Ascending aorta (tissue), 2 donors: ENCODE data around the gene FGGY. TPM values are rescaled to one million over a fixed set of nuclear protein-coding genes. Genes with fewer than 3 reads are reported as not detected.

Experiments used
- DNase-seq, 2 donors: peaks; one replicate each; pipeline ENCODE4 v3.0.0-alpha.2; 2019; ENCODE audit warnings: low spot score in 2 of 2
- H3K27ac ChIP-seq, 2 donors: fragments of 200-600 bp; sonication (generic); one replicate each; pipeline ENCODE4 v1.5.1; 2016 to 2017; ENCODE audit warnings: mild to moderate bottlenecking in 1 of 2
- H3K27me3 ChIP-seq: fragments of 200-600 bp; sonication (generic); one replicate; pipeline ENCODE4 v1.5.1; 2017
- H3K36me3 ChIP-seq, 2 donors: fragments of 200-600 bp; sonication (generic); one replicate each; pipeline ENCODE4 v1.5.1; 2016
- H3K4me1 ChIP-seq, 2 donors: fragments of 200-600 bp; sonication (generic); one replicate each; pipeline ENCODE4 v1.5.1; 2016 to 2017; ENCODE audit warnings: mild to moderate bottlenecking in 1 of 2
- H3K4me3 ChIP-seq, 2 donors: fragments of 200-600 bp; sonication (generic); one replicate each; pipeline ENCODE4 v1.5.1; 2016 to 2017; ENCODE audit warnings: mild to moderate bottlenecking in 1 of 2
- H3K9me3 ChIP-seq, 2 donors: fragments of 200-600 bp; sonication (generic); one replicate each; pipeline ENCODE4 v1.5.1; 2016
- intact Hi-C: fragments of 100-400 bp; cut with DNase I; formaldehyde crosslinking; loops from one replicate; pipeline ENCODE4 v1.15.1; 2023
- total RNA-seq: library from RNA; depleted of rRNA; stranded (reverse); fragments of >200 nt; gene quantifications from one replicate; pipeline ENCODE4 v1.1.0, GENCODE V29; 2016
- TF ChIP-seq, protein P1 (sequence below), 3 experiments: fragments of 200-600 bp in 2 of 3; fragments of 450-650 bp in 1 of 3; sonication (generic) in 2 of 3; IDR thresholded peaks; one replicate each; pipeline ENCODE4 v1.5.1; 2016 to 2019; ENCODE audit warnings: antibody characterized with exemption in 3 of 3, mild to moderate bottlenecking in 1 of 3, moderate library complexity in 1 of 3

The FGGY gene
- total RNA-seq, 1 donor from 2014 or later: 7.0 TPM

DNA sequence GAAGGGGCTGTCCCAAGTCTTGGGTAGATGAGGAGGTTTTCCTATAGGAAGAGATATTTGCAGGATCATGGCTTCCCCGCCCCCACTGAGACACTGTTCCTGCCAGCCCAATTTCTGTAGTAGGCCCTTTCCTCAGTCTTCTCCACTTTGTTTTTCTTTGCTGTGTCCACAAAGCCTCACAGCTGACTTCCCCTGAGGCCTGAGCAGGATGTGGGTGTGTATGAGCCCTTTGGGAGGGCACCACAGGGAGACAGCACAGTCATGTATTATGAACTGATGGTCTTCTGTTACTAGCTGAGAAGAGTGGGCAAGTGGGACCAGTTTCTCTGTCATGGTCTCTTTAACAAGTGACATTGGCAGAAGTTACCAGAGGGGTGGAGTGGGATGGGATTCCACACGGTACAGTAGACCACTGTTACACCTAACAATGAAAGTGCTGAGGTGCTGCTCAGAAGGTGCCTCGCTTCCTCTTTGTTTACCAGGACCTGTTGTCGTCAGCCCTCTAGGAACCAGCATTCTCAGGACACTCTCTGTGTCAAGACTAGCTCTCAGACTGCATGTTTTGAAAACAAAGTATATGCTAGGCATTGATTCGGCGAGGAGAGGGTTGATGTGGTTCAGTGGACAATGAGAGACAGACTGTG lies 264.0 kb downstream of the FGGY start:
- no peaks in the 10 kb centered on the region for H3K36me3 ChIP-seq
- H3K4me3 ChIP-seq: no peak overlapping the region
- H3K27ac ChIP-seq: no peak overlapping the region
- no peak for DNase-seq
- TF ChIP-seq, protein P1, sequence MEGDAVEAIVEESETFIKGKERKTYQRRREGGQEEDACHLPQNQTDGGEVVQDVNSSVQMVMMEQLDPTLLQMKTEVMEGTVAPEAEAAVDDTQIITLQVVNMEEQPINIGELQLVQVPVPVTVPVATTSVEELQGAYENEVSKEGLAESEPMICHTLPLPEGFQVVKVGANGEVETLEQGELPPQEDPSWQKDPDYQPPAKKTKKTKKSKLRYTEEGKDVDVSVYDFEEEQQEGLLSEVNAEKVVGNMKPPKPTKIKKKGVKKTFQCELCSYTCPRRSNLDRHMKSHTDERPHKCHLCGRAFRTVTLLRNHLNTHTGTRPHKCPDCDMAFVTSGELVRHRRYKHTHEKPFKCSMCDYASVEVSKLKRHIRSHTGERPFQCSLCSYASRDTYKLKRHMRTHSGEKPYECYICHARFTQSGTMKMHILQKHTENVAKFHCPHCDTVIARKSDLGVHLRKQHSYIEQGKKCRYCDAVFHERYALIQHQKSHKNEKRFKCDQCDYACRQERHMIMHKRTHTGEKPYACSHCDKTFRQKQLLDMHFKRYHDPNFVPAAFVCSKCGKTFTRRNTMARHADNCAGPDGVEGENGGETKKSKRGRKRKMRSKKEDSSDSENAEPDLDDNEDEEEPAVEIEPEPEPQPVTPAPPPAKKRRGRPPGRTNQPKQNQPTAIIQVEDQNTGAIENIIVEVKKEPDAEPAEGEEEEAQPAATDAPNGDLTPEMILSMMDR (IDR thresholded peaks at IDR 0.05): no peak
- H3K9me3 ChIP-seq: peaks cover 0 to 4% of the 10 kb centered on the region in 2 donors
- intact Hi-C loops: no loop called here
- no peaks in the 10 kb centered on the region for H3K4me1 ChIP-seq
- no peaks in the 10 kb centered on the region for H3K27me3 ChIP-seq

DNA sequence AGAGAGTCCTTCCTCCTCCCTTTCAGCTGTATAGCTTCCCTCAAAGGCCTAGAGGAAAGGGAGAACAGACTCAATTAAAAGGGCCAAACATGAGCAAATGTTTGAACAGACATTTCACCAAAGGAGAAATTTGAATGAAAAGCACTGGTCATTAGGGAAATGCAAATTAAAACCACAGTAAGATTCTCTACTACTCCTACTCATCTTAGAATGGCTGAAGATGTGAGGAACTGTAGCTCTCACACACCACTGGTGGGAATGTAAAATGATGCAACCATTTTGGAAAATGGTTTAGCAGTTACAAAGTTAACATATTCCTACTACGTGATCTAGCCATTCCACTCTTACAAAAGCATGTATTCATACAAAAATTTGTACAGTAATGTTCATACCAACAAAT lies 264.9 kb downstream of the FGGY start:
- no peaks in the 10 kb centered on the region for H3K36me3 ChIP-seq
- H3K4me3 ChIP-seq: no peak overlapping the region
- no peaks in the 10 kb centered on the region for H3K27me3 ChIP-seq
- no peak overlapping the region for H3K27ac ChIP-seq
- DNase-seq: no peak
- TF ChIP-seq, protein P1 (IDR thresholded peaks at IDR 0.05): no peak
- intact Hi-C loops: no loop called here
- no peaks in the 10 kb centered on the region for H3K4me1 ChIP-seq
- H3K9me3 ChIP-seq: peaks cover 0 to 4% of the 10 kb centered on the region in 2 donors

DNA sequence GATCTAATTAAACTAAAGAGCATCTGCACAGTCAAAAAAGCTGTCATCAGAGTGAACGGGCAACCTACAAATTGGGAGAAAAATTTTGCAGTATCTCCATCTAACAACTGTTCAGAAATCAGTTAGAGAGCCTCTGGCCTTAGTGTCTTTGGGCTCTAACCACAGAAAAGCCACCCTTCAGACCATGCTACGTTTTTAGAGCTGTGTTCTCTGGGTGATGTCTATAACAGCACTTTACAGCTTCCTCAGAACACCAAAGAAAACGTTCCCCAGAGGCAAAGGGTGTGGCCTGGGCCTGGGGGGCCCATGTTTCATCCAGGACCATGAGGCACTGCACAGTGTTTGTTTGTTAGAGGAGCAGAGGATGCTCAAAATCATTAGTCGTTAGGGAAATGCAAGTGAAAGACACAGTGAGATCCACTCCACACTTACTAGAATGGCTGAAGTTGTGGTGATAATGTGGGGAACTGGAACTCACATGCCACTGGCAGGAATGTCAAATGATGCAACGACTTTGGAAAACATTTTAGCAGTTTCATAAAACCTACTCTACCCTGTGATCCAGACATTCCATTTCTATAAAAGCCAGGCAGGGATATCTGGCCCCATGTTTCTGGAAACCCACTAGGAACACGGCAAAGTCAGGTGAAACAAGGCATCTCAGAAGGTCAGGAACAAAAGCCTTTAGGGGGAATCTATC lies 267.4 kb downstream of the FGGY start:
- H3K9me3 ChIP-seq: no peaks in the 10 kb centered on the region
- TF ChIP-seq, protein P1 (IDR thresholded peaks at IDR 0.05): no peak
- H3K4me3 ChIP-seq: no peak overlapping the region
- H3K27me3 ChIP-seq: no peaks in the 10 kb centered on the region
- H3K27ac ChIP-seq: no peak overlapping the region
- no peaks in the 10 kb centered on the region for H3K4me1 ChIP-seq
- intact Hi-C loops: no loop called here
- DNase-seq: no peak
- no peaks in the 10 kb centered on the region for H3K36me3 ChIP-seq

DNA sequence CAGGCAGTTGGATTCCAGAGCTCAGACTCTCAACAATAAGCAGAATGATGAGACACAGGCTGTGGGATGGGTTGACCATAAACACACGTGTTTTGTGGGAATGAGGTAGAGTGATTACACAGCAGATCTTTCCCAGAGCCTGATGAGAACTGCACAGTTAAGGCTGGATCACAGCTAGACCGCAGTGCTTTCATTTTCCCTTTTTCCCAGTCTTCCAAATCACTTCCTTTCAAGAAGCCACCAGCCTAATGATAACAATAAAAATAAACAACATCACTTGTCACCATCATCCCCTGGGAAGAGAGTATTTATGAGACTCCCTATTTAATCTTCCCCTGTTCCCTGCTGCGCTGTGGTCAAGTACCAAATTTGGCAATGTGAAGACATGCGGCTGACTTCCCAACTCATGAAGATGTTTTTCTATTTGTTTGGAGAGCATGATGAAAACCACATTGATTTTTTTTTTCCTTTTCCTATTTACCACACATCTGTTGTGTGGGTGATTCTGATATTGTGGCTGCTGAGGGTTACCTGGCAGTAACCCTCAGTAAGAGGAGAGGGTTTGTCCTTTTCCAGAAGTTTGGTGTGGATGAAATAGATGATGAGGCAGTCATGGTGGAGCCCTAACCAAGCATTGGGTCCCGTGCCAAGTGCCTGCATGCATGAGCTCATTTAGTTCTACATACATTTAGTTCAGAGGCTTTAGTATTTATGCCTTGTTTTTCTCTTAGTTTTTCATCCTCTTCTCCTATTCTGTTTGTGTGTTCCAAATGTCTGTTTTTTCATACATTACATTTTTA lies 268.9 kb downstream of the FGGY start:
- H3K4me1 ChIP-seq: no peaks in the 10 kb centered on the region
- no peaks in the 10 kb centered on the region for H3K27me3 ChIP-seq
- no peak overlapping the region for H3K4me3 ChIP-seq
- no peaks in the 10 kb centered on the region for H3K9me3 ChIP-seq
- H3K36me3 ChIP-seq: no peaks in the 10 kb centered on the region
- TF ChIP-seq, protein P1 (IDR thresholded peaks at IDR 0.05): no peak
- H3K27ac ChIP-seq: no peak overlapping the region
- intact Hi-C loops: loop anchor here (5.0 kb wide), 1 partner anchor 779 kb away; no protein-coding TSS in a partner anchor
- DNase-seq: no peak

DNA sequence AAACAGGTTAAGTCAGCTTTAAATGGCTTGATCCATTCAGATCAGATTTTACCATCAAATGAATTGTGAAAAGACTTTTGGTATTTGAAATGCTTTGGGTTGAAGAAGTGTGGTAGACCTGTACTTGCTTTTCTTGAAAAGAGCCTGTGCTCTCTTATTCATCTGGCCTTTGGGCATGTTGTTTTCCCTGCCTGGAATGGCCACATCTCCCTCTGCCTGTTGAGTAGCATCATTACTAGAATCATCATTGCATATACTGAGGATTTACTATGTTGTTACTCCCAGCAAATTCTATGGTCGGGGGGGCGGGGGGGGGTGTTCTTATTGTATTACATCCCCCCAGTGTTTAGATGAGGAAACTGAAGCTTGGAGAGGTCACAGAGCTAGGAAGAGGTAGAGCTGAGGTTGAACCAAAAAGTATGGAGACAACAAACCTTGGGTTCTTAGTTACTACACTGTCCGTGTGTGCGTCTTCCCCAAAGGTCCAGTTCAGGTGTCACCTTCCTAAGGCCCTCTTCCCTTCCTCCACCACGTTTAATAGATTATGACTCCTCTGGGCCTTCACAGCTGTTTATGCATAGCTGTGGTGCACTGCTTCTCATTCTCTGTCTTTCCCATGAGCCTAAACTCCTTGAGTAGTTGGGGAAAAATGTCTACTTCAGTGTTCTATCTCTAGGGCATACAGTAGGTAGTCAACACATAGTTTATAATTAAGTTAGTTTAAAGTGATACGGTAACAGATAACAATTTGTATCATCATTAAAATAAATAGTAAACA lies 271.5 kb downstream of the FGGY start:
- Histone ChIP-seq H3K9me3 (no peaks in the 10 kb centered on the region), H3K36me3 (no peaks in the 10 kb centered on the region), H3K4me1 (no peaks in the 10 kb centered on the region), H3K27ac (no peak overlapping the region), H3K4me3 (no peak overlapping the region), H3K27me3 (no peaks in the 10 kb centered on the region)
- intact Hi-C loops: loop anchor here (5.0 kb wide), 1 partner anchor 781 kb away; no protein-coding TSS in a partner anchor
- TF ChIP-seq, protein P1 (IDR thresholded peaks at IDR 0.05): peak in 2 of 3 experiments; percentile 14 to 29
- no peak for DNase-seq
